ENCODE results near the gene GSE1.
A peak's percentile ranks its signal among the peaks of the same experiment; 100 is the strongest.

The GSE1 gene
- long read RNA-seq, full-length matches to known transcripts = 3 of 33 reads
- long read RNA-seq, partial matches to known transcripts = 11 of 33 reads
- long read RNA-seq, other reads (novel, unspliced or antisense) = 19 of 33 reads

DNA sequence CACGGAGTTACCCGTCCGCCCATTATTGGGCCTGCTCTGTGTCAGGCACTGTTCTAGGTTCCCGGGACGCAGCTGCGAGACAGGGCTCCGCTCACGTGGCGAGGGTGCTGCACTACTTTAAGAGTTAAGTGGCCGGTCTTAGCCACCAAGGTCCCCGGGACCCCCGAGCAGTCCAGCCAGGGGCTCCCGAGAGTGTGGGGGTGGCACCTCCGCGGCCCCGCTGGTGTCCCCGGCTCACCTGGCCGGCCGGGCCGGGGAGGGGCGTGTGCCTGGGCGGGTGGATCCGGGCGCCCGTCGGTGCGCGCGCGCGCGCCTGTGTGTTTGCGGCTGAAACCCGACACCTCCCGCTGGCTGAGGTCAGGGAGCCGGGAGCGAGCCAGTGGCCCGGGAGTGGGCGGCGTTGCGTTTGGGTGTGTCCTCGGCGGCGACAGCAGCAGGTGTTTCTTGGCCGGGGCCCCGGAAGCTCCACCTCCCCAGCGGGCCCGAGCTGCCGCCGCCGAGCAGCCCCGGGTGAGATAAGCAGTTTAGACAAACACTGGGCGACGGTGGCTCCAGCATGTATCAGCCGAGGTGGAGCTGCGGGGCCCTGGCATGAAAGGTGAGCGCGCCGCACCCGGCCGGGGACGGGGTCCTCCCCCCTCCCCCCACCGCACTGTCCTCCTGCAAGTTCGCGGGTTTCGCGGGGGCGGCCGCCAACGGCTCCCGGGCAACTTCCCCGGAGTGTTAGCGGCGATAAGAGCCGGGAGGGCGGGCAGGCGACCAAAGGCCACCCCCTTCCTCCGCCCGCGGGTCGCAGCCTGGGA, at the start of gene GSE1:
Gene GSE1 (plus strand): TSS at position 522 of the 803 bp plus-strand sequence. CDS start 70 bp downstream, at position 592.
- TF ChIP-seq, protein P1, sequence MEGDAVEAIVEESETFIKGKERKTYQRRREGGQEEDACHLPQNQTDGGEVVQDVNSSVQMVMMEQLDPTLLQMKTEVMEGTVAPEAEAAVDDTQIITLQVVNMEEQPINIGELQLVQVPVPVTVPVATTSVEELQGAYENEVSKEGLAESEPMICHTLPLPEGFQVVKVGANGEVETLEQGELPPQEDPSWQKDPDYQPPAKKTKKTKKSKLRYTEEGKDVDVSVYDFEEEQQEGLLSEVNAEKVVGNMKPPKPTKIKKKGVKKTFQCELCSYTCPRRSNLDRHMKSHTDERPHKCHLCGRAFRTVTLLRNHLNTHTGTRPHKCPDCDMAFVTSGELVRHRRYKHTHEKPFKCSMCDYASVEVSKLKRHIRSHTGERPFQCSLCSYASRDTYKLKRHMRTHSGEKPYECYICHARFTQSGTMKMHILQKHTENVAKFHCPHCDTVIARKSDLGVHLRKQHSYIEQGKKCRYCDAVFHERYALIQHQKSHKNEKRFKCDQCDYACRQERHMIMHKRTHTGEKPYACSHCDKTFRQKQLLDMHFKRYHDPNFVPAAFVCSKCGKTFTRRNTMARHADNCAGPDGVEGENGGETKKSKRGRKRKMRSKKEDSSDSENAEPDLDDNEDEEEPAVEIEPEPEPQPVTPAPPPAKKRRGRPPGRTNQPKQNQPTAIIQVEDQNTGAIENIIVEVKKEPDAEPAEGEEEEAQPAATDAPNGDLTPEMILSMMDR (IDR thresholded peaks at IDR 0.05; ENCODE audit: insufficient read depth, low read length) = no peak
- TF ChIP-seq POLR2AphosphoS5 (IDR thresholded peaks at IDR 0.05; ENCODE audit: low read depth) (peak; percentile 36; the same call in 1 of the 2 replicates), SPI1 (IDR thresholded peaks at IDR 0.05; ENCODE audit: borderline replicate concordance, low read depth) (no peak), GABPA (IDR thresholded peaks at IDR 0.05; ENCODE audit: low read depth) (no peak)
- TF ChIP-seq, protein P2, sequence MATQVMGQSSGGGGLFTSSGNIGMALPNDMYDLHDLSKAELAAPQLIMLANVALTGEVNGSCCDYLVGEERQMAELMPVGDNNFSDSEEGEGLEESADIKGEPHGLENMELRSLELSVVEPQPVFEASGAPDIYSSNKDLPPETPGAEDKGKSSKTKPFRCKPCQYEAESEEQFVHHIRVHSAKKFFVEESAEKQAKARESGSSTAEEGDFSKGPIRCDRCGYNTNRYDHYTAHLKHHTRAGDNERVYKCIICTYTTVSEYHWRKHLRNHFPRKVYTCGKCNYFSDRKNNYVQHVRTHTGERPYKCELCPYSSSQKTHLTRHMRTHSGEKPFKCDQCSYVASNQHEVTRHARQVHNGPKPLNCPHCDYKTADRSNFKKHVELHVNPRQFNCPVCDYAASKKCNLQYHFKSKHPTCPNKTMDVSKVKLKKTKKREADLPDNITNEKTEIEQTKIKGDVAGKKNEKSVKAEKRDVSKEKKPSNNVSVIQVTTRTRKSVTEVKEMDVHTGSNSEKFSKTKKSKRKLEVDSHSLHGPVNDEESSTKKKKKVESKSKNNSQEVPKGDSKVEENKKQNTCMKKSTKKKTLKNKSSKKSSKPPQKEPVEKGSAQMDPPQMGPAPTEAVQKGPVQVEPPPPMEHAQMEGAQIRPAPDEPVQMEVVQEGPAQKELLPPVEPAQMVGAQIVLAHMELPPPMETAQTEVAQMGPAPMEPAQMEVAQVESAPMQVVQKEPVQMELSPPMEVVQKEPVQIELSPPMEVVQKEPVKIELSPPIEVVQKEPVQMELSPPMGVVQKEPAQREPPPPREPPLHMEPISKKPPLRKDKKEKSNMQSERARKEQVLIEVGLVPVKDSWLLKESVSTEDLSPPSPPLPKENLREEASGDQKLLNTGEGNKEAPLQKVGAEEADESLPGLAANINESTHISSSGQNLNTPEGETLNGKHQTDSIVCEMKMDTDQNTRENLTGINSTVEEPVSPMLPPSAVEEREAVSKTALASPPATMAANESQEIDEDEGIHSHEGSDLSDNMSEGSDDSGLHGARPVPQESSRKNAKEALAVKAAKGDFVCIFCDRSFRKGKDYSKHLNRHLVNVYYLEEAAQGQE (IDR thresholded peaks at IDR 0.05; ENCODE audit: insufficient replicate concordance, low read depth) = peak; percentile 33
- no peaks in the 10 kb centered on the region for H3K27me3 ChIP-seq (ENCODE audit: insufficient read depth, poor library complexity, severe bottlenecking)
- DNase-seq (ENCODE audit: low read depth in 1 of 2, low spot score in 1 of 2) = peak; percentile 69 to 89
- H3K27ac ChIP-seq (replicated peaks) = peak within 1 kb of the TSS; percentile 97
- peak within 1 kb of the TSS; percentile 64 for H3K4me3 ChIP-seq (replicated peaks; ENCODE audit: insufficient read depth, low read length)

DNA sequence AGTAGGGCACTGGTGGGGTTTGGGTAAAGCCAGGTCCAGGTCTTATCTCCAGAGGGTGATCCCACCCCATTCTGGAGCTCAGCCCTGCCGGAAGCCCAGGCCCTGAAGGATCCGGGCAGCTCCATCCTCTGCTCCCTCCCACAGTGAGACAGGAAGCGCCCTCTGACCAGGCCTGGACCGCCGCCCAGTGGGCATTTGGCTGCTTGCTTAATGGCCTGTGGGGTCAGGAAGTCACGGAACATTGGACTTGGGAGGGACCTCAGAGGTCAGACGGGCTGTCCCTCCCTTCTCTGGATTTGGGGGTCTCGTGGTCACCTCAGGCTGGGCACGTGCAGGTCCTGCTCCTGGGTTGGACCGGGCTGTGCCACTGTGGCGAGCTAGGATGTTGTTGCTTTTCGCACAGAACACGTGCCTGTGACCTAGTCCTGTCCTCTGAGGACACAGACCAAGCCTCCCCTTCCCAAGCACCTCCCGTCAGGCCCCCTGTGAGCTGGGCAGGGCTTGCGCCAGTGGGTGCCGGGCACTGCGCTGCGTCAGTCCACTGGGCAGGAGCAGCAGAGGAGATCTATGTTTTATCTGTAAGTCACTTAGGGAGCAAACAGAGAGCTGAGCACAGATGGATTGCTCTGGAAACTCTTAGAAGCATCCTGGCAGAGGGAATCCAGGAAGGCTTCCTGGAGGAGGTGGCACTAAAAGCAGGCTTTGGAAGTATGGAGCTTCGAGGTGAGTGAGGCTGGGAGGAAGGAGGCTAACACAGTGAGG, 49.4 kb upstream of the GSE1 start:
- no peak for DNase-seq (ENCODE audit: low read depth in 1 of 2, low spot score in 1 of 2)
- peak overlapping the region; percentile 46 for H3K27ac ChIP-seq (replicated peaks)

More for the DNA sequence above, 49.4 kb upstream of the GSE1 start:
- Histone ChIP-seq H3K27me3 (ENCODE audit: insufficient read depth, poor library complexity, severe bottlenecking) (no peaks in the 10 kb centered on the region), H3K4me3 (replicated peaks; ENCODE audit: insufficient read depth, low read length) (no peak overlapping the region)
- no peak for TF ChIP-seq SPI1 (IDR thresholded peaks at IDR 0.05; ENCODE audit: borderline replicate concordance, low read depth)
- TF ChIP-seq GABPA (IDR thresholded peaks at IDR 0.05; ENCODE audit: low read depth) = no peak
- TF ChIP-seq, protein P2 (IDR thresholded peaks at IDR 0.05; ENCODE audit: insufficient replicate concordance, low read depth) = no peak
- TF ChIP-seq, protein P1 (IDR thresholded peaks at IDR 0.05; ENCODE audit: insufficient read depth, low read length) = no peak
- TF ChIP-seq POLR2AphosphoS5 (IDR thresholded peaks at IDR 0.05; ENCODE audit: low read depth) = no peak; the same call in 1 of the 2 replicates

Data from HL-60 (cell line).